ENCODE measurements around the gene IL12RB2.

DNA sequence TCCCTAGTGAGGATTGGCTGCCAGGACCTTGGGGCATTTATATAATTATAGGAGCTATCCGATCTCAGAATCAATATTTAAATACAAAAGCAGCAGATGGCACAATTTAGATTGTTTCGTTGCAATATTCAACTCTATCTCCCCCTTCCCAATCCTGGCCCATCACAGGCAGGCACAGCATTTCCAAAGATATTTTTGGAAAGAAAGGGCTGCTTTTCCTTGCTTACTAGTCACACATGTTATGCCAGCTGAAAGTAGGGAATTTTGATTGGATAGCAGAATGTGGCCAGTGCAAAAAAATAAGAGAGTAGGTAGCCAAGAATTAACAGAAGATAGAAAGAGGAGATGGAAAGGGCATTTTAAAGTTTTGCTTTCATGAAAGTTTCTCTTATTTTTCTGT, 37.9 kb downstream of the IL12RB2 start:
- TF ChIP-seq, protein P1, sequence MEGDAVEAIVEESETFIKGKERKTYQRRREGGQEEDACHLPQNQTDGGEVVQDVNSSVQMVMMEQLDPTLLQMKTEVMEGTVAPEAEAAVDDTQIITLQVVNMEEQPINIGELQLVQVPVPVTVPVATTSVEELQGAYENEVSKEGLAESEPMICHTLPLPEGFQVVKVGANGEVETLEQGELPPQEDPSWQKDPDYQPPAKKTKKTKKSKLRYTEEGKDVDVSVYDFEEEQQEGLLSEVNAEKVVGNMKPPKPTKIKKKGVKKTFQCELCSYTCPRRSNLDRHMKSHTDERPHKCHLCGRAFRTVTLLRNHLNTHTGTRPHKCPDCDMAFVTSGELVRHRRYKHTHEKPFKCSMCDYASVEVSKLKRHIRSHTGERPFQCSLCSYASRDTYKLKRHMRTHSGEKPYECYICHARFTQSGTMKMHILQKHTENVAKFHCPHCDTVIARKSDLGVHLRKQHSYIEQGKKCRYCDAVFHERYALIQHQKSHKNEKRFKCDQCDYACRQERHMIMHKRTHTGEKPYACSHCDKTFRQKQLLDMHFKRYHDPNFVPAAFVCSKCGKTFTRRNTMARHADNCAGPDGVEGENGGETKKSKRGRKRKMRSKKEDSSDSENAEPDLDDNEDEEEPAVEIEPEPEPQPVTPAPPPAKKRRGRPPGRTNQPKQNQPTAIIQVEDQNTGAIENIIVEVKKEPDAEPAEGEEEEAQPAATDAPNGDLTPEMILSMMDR (conservative IDR thresholded peaks at IDR 0.05) = no peak
- no peak for TF ChIP-seq EZH2 (IDR thresholded peaks at IDR 0.05; ENCODE audit: low read depth)

Measured in PC-9 (cell line).